Epithelial cell of proximal tubule (primary cell): ENCODE results near the gene RSPH9. TPM values are rescaled to one million over a fixed set of nuclear protein-coding genes. Genes with fewer than 3 reads are reported as not detected.

ENCODE experiments used
- DNase-seq: peaks from one replicate; pipeline ENCODE4 v3.0.0-alpha.2; 2011; ENCODE audit warnings: low read depth
- H3K4me3 ChIP-seq: 2 replicates; pipeline ENCODE4 v1.5.1; 2011; ENCODE audit warnings: low read depth, mild to moderate bottlenecking, low read length
- total RNA-seq: library from RNA; depleted of rRNA; stranded (reverse); fragments of >200 nt; gene quantifications from 2 replicates; pipeline ENCODE4 v1.2.3, GENCODE V29; 2015
- TF ChIP-seq, protein P1 (sequence below): conservative IDR thresholded peaks from 2 replicates; pipeline ENCODE4 v1.5.1; 2012; ENCODE audit warnings: low read depth, mild to moderate bottlenecking, low read length

Gene RSPH9
- total RNA-seq, 1 donor from 2014 or later, result not detected

DNA sequence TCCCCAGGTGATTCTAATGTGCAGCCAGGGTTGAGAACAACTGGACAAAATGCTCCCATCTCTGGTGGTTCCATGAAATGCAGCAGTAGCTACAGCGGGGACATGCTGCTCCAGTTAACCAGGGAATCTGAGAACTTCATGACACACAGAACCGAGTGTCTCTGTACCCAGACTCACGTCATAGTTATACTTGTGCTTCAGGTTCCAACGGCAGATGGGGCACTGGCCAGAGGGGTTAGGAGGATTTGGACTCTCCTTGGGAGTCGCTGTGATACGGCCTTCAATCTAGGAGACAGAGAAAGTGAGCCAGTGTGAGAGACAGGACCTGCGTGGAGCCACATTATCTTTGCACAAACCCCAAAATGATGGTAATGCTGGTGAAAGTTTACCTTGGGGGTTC is 33.5 kb downstream of the RSPH9 start:
- TF ChIP-seq, protein P1, sequence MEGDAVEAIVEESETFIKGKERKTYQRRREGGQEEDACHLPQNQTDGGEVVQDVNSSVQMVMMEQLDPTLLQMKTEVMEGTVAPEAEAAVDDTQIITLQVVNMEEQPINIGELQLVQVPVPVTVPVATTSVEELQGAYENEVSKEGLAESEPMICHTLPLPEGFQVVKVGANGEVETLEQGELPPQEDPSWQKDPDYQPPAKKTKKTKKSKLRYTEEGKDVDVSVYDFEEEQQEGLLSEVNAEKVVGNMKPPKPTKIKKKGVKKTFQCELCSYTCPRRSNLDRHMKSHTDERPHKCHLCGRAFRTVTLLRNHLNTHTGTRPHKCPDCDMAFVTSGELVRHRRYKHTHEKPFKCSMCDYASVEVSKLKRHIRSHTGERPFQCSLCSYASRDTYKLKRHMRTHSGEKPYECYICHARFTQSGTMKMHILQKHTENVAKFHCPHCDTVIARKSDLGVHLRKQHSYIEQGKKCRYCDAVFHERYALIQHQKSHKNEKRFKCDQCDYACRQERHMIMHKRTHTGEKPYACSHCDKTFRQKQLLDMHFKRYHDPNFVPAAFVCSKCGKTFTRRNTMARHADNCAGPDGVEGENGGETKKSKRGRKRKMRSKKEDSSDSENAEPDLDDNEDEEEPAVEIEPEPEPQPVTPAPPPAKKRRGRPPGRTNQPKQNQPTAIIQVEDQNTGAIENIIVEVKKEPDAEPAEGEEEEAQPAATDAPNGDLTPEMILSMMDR, result no peak
- no peak for DNase-seq
- H3K4me3 ChIP-seq, result no peak overlapping the region

DNA sequence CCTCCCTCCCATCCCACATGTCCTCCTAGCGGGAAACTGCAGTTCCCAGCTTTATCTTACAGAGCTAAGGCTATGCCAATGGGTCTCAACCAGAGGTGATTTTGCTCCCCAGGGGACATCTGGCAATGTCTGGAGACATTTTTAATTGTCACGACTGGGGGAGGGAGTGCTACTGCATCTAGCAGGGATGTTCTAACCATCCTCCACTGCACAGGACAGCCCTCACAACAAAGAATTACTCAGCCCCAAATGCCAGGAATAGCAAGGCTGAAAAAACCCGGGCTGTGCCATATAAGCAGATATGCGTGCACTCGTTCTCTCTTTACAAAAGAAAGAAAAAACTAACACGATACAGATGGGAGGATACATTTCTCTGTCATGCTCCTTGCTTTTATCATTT is 34.2 kb downstream of the RSPH9 start:
- no peak overlapping the region for H3K4me3 ChIP-seq
- TF ChIP-seq, protein P1, result no peak
- no peak for DNase-seq

DNA sequence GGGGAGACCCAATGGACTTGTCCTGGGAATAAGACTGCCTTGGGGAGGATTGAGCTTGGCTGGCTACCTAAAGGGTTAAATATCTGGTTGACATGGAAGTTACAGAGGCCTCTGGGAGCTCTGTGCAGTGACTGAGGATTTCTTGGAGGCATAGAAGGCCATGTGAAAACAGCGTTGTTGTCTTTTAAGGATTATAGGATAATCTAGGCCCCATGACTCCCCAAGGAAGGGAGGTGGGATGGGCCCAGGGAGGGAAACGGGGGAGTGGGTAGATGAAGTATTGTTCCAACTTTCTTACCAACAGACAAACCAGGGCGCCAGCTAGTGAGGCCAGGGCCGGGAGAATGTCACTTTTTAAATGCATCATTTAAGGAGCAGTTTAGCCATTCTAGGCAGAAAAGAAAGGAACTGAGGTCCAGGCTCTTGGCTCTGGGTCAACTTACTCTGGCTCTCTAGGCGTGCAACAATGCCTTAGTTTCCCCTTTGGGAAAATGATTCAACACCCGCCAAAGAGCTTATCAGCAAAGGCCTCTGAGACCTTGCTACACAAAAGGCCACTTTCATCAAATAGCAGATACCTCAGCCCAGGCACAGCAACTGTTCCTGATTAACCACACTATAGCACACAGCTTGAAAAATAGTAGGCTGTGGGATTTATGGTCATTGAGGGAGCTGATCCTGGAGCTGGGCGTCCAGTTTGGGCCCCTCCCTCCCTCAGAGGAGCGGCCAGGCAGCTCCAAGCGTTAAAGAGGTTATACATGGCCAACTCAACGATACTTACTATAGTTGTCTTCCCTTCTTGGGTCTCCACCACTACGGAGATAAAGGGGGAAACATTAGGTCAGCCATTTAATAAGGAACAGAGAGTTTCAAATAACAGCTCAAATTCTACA is 35.7 kb downstream of the RSPH9 start:
- TF ChIP-seq, protein P1, result no peak
- DNase-seq, result no peak
- H3K4me3 ChIP-seq, result no peak overlapping the region

DNA sequence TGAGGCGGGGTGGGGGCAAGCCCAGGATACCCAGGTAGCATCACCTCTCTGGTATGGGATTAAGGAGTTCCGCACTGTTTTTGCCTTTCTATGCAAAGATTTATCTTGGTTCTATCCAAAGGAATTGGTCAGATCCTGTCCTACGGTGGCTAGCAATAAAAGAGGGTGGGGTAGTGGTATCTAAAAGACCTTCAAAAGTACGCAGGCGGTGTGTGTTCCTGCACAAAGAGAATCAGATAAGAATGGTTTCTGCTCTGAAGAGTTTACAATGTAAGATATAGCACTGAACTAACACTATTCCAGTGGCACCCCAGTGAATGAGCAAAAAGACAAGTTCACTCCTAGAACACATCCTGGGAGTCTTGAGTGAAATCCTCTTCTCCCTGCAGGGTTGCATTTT is 36.5 kb downstream of the RSPH9 start:
- DNase-seq, result no peak
- TF ChIP-seq, protein P1, result no peak
- no peak overlapping the region for H3K4me3 ChIP-seq

DNA sequence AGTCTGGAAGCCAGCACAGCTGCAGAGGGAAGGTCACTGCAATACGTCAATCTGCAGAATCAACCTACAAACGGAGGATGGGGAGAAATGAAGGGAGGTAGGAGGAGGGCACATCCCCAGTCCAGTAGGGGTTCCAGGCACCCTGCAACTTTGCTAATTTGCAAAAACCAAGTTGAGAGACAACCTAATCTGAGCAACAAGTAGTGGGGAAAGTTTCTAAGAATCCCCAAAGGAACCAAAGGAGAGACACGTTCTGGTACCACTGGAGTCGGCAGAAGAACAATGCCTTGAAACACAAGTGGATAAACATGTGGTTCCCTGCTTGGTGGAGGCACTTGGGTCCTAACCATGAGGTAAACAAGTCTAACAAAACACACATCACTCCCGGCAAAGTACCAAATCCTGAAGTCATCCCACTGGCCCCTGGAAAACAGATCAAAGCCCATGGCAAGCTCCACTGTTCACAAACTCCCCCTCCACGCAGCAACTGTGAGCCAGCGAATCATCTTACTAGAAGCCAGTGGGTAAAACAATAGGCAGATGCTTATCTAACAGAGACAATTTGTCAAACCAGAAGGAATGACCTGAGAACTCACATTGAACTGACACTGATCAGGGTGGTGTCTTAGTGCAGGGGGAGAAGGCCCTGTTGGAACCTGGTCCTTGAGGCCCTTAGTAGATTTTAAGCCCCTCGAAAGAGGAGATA is 38.0 kb downstream of the RSPH9 start:
- TF ChIP-seq, protein P1, result no peak
- no peak for DNase-seq
- H3K4me3 ChIP-seq, result no peak overlapping the region

DNA sequence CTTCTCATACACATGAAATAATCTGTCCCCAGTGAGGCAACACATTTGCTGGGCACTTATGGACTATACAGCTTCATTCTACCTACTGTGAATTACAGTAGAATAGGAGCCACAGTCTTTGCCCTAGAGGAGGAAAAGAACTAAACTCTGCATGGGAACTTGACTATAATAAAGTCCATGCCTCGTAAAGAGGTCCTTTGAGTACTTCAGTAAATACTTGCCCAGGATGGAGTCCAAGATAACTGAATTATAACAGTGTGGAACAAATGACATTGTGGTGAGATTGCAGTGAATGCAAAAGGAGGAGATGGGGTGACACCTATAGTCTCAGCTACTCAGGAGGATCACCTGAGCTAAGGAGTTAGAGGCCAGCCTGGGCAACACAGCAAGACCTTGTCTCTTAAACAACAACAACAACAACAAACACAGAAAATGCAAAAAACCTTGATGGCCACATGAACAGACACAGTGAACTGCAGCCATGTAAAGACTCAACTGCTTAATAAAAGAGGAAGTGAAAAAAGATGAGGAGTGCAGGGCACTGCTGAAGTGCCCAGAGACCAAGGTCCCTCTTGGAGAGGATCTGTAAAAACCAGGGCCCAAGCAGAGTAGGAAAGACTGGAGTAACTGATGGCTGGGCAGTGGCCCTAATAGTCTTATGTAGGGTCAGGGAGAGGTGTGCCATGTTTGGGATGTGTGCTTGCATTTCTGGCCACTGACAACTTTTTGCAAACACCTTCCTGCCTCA is 39.0 kb downstream of the RSPH9 start:
- no peak for DNase-seq
- H3K4me3 ChIP-seq, result no peak overlapping the region
- TF ChIP-seq, protein P1, result no peak
